ENCODE measurements around the gene GNG13.

The GNG13 gene

DNA sequence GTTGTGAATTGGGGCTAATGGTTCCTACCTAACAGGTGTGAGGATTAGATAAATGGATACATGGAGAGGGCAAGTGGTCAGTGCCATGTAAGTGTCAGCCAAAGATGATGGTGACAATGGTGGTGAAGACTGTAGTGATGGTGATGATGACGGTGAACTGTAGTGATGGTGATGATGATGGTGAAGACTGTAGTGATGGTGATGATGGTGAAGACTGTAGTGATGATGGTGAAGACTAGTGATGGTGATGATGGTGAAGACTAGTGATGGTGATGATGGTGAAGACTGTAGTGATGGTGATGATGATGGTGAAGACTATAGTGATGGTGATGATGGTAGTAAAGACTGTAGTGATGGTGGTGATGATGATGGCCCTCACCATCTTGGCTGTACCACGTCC is 18.1 kb upstream of the GNG13 start:
- TF ChIP-seq, protein P1, sequence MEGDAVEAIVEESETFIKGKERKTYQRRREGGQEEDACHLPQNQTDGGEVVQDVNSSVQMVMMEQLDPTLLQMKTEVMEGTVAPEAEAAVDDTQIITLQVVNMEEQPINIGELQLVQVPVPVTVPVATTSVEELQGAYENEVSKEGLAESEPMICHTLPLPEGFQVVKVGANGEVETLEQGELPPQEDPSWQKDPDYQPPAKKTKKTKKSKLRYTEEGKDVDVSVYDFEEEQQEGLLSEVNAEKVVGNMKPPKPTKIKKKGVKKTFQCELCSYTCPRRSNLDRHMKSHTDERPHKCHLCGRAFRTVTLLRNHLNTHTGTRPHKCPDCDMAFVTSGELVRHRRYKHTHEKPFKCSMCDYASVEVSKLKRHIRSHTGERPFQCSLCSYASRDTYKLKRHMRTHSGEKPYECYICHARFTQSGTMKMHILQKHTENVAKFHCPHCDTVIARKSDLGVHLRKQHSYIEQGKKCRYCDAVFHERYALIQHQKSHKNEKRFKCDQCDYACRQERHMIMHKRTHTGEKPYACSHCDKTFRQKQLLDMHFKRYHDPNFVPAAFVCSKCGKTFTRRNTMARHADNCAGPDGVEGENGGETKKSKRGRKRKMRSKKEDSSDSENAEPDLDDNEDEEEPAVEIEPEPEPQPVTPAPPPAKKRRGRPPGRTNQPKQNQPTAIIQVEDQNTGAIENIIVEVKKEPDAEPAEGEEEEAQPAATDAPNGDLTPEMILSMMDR (conservative IDR thresholded peaks at IDR 0.05; ENCODE audit: control insufficient read depth, insufficient read depth, low read depth, low read length), result no peak
- H3K4me3 ChIP-seq (ENCODE audit: control insufficient read depth, low read depth, low read length), result no peak overlapping the region
- DNase-seq (ENCODE audit: low read depth), result no peak

GRCh38 chr16:818132-818531 is 17.6 kb upstream of the GNG13 start:
- no peak for DNase-seq (ENCODE audit: low read depth)
- H3K4me3 ChIP-seq (ENCODE audit: control insufficient read depth, low read depth, low read length), result no peak overlapping the region
- TF ChIP-seq, protein P1 (conservative IDR thresholded peaks at IDR 0.05; ENCODE audit: control insufficient read depth, insufficient read depth, low read depth, low read length), result no peak

- DNase-seq (ENCODE audit: low read depth), result no peak
- TF ChIP-seq, protein P1 (conservative IDR thresholded peaks at IDR 0.05; ENCODE audit: control insufficient read depth, insufficient read depth, low read depth, low read length), result no peak
- H3K4me3 ChIP-seq (ENCODE audit: control insufficient read depth, low read depth, low read length), result no peak overlapping the region
These were observed 16.7 kb upstream of the GNG13 start for GRCh38 chr16:817001-817906.

GRCh38 chr16:815861-816260 is 15.3 kb upstream of the GNG13 start:
- TF ChIP-seq, protein P1 (conservative IDR thresholded peaks at IDR 0.05; ENCODE audit: control insufficient read depth, insufficient read depth, low read depth, low read length), result no peak
- no peak for DNase-seq (ENCODE audit: low read depth)
- H3K4me3 ChIP-seq (ENCODE audit: control insufficient read depth, low read depth, low read length), result no peak overlapping the region

- H3K4me3 ChIP-seq (ENCODE audit: control insufficient read depth, low read depth, low read length), result no peak overlapping the region
- peak; percentile 28 for DNase-seq (ENCODE audit: low read depth)
- TF ChIP-seq, protein P1 (conservative IDR thresholded peaks at IDR 0.05; ENCODE audit: control insufficient read depth, insufficient read depth, low read depth, low read length), result no peak
These were observed 14.4 kb upstream of the GNG13 start for GRCh38 chr16:814974-815373.

DNA sequence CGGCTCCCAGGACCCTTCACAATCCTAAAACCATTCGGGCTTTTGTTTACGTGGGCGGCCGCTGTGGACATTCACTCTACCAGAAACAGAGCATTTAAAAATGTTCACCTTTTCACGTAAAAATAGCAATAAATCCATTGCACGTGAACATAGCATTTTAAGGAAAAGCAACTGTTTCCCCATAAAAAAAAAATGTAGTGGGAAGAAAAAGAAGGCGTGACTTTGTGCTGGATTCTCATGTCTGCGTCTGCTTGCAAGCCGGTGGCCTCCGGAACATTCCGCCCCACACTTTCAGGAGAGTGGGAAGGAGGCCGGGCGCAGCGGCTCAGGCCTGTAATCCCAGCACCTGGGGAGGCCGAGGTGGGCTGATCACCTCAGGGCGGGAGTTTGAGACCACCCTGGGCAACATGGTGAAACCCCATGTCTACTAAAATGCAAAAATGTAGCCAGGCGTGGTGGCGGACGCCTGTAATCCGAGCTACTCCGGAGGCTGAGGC is 13.4 kb upstream of the GNG13 start:
- H3K4me3 ChIP-seq (ENCODE audit: control insufficient read depth, low read depth, low read length), result no peak overlapping the region
- TF ChIP-seq, protein P1 (conservative IDR thresholded peaks at IDR 0.05; ENCODE audit: control insufficient read depth, insufficient read depth, low read depth, low read length), result no peak
- DNase-seq (ENCODE audit: low read depth), result no peak
